Midbrain (tissue), 1 donor: ENCODE data around the gene INO80.

Source experiments
- DNase-seq: peaks from one replicate; lab custom pipeline; 2025; lab: John Stamatoyannopoulos, UW

INO80 gene

DNA sequence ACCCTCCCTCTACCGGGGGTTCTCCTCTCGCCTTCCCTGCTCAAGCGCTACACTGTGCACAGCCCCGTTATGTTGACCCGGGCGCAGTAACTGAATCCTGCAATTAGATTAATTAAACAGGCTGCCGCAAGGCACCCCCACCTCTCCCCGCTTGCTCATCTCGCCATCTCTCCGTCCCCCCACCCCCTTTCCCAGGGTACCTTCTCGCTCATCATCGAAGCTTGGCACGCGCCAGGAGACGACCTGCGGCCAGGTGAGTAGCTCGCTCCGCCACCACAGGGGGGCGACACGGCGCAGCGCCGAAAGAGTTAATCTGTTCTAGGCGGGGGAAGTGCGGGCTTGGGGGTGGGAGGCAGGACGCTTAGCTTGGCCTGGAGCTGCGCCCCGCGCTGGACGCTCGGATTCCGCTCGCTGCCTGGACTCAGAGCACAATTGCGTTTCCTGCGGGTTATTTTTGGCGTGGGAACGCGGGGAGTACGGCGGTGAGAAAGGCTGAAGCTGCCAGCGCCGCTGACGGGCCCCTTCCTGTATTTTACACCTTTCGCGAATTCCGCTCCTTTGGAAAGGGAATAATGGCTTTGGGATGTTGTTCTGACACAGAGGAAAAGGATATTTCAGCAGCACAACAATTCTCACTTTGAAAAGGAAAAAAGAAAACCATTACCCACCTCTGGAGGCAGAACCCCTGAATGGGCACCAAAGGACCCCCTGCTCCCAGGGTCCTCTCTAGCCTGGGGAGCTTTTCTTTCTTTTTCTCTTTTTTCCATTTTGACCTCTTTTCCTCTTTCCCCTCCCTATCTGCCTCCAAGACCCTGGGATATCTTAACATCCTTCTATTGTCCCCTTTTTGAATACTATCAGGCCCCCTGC lies 185.4 kb downstream of the INO80 start:
- no peak for DNase-seq

DNA sequence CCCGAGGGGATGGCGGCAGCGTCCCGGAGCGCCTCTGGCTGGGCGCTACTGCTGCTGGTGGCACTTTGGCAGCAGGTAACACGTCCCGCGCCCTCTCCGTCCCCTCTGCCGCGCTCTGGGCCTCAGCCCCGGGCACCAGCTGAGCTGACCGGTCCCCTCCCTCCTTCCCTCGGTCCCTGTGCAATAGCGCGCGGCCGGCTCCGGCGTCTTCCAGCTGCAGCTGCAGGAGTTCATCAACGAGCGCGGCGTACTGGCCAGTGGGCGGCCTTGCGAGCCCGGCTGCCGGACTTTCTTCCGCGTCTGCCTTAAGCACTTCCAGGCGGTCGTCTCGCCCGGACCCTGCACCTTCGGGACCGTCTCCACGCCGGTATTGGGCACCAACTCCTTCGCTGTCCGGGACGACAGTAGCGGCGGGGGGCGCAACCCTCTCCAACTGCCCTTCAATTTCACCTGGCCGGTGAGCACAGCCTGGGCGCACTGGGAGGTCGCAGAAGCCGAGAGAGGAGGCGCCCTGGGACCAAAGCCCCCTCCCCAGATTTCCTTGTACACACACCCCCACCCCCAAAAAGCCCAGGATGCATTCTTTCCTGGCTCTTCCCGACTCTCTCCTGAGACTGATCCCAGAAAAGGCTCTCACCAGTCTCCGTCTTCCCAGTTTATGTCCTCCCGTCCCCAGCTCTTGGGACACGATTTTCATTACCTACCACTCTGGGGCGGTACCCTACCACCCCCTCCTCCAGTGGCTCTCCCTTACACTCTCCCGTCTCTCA lies 186.2 kb downstream of the INO80 start:
- no peak for DNase-seq
